MM.1S (cell line): Measurements from ENCODE around the gene INHBC.

Experiments
- DNase-seq: peaks from one replicate; pipeline ENCODE4 v3.0.0-alpha.2; 2015
- H2AFZ ChIP-seq: fragments of 300-600 bp; sonication (generic); 2 replicates; pipeline ENCODE4 v1.6.0; 2016; ENCODE audit warnings: antibody characterized with exemption, low read length
- H3F3A ChIP-seq: fragments of 300-600 bp; sonication (generic); 2 replicates; pipeline ENCODE4 v1.6.1; 2016; ENCODE audit warnings: mild to moderate bottlenecking, antibody characterized with exemption, low read length, moderate library complexity, mixed read lengths; ENCODE audit not compliant: insufficient read depth
- H3K27ac ChIP-seq: fragments of 300-600 bp; sonication (generic); 2 replicates; pipeline ENCODE4 v1.5.1; 2016; ENCODE audit warnings: mild to moderate bottlenecking, low read length
- H3K27me3 ChIP-seq: fragments of 300-600 bp; sonication (generic); replicated peaks from 2 replicates; pipeline ENCODE4 v1.6.0; 2016; ENCODE audit warnings: low read length; ENCODE audit not compliant: insufficient read depth
- H3K36me3 ChIP-seq: fragments of 300-600 bp; sonication (generic); replicated peaks from 2 replicates; pipeline ENCODE4 v1.6.1; 2016; ENCODE audit warnings: mild to moderate bottlenecking, low read length, mixed read lengths; ENCODE audit not compliant: insufficient read depth
- H3K4me1 ChIP-seq: fragments of 300-600 bp; sonication (generic); 2 replicates; pipeline ENCODE4 v1.6.1; 2016; ENCODE audit warnings: low read length, mixed read lengths
- H3K4me2 ChIP-seq: fragments of 300-600 bp; sonication (generic); 2 replicates; pipeline ENCODE4 v1.6.0; 2016; ENCODE audit warnings: low read depth, low read length
- H3K4me3 ChIP-seq: fragments of 300-600 bp; sonication (generic); 2 replicates; pipeline ENCODE4 v1.5.1; 2016; ENCODE audit warnings: low read length, mixed read lengths
- H3K79me2 ChIP-seq: fragments of 300-600 bp; sonication (generic); 2 replicates; pipeline ENCODE4 v1.6.1; 2016; ENCODE audit warnings: mixed run types, low read length, mixed read lengths
- H3K9ac ChIP-seq: fragments of 300-600 bp; sonication (generic); 2 replicates; pipeline ENCODE4 v1.6.1; 2016; ENCODE audit warnings: low read length, mixed read lengths
- H3K9me2 ChIP-seq: fragments of 300-600 bp; sonication (generic); replicated peaks from 2 replicates; pipeline ENCODE4 v1.6.1; 2016; ENCODE audit warnings: mild to moderate bottlenecking, low read length, mixed read lengths; ENCODE audit not compliant: insufficient read depth
- H3K9me3 ChIP-seq: fragments of 300-600 bp; sonication (generic); replicated peaks from 2 replicates; pipeline ENCODE4 v1.6.1; 2016; ENCODE audit warnings: mild to moderate bottlenecking, low read length, mixed read lengths; ENCODE audit not compliant: insufficient read depth
- H4K20me1 ChIP-seq: fragments of 300-600 bp; sonication (generic); 2 replicates; pipeline ENCODE4 v1.6.1; 2016; ENCODE audit warnings: mild to moderate bottlenecking, low read length, moderate library complexity, mixed read lengths; ENCODE audit not compliant: insufficient read depth
- CTCF ChIP-seq: fragments of 300-600 bp; sonication (generic); IDR thresholded peaks from 2 replicates; pipeline ENCODE4 v1.5.1; 2016; ENCODE audit warnings: antibody characterized with exemption, low read length, mixed read lengths
- EZH2 ChIP-seq: fragments of 300-600 bp; sonication (generic); optimal IDR thresholded peaks from 2 replicates; pipeline ENCODE3; 2017; ENCODE audit warnings: low read depth, mild to moderate bottlenecking, antibody characterized with exemption, low read length, mixed read lengths
- EZH2phosphoT487 ChIP-seq: fragments of 300-600 bp; sonication (generic); IDR thresholded peaks from 2 replicates; pipeline ENCODE4 v1.6.1; 2018; ENCODE audit warnings: antibody characterized with exemption, low read length

The INHBC gene

GRCh38 chr12:57476993-57477709 is 42.6 kb downstream of the INHBC start:
- no peaks in the 10 kb centered on the region for H3K27me3 ChIP-seq
- H4K20me1 ChIP-seq = no peaks in the 10 kb centered on the region
- H3K79me2 ChIP-seq = no peaks in the 10 kb centered on the region
- H3K4me2 ChIP-seq = no peak overlapping the region
- H3K9ac ChIP-seq = no peak overlapping the region
- peaks cover 8% of the 10 kb centered on the region; the same call in 1 of the 2 replicates for H3K4me1 ChIP-seq
- no peak overlapping the region for H2AFZ ChIP-seq
- H3K9me2 ChIP-seq = no peaks in the 10 kb centered on the region
- no peak for DNase-seq
- no peak for TF ChIP-seq CTCF
- TF ChIP-seq EZH2phosphoT487 = no peak
- TF ChIP-seq EZH2 = no peak
- H3K4me3 ChIP-seq = no peak overlapping the region
- H3K36me3 ChIP-seq = no peaks in the 10 kb centered on the region
- no peaks in the 10 kb centered on the region for H3K9me3 ChIP-seq
- H3K27ac ChIP-seq = no peak overlapping the region
- no peaks in the 10 kb centered on the region for H3F3A ChIP-seq

GRCh38 chr12:57477710-57478681 is 43.4 kb downstream of the INHBC start:
- no peaks in the 10 kb centered on the region for H4K20me1 ChIP-seq
- H3K9me2 ChIP-seq = no peaks in the 10 kb centered on the region
- H3K4me2 ChIP-seq = no peak overlapping the region
- no peaks in the 10 kb centered on the region for H3F3A ChIP-seq
- H3K27ac ChIP-seq = no peak overlapping the region
- H3K4me3 ChIP-seq = no peak overlapping the region
- H3K9ac ChIP-seq = no peak overlapping the region
- no peaks in the 10 kb centered on the region for H3K79me2 ChIP-seq
- H3K9me3 ChIP-seq = no peaks in the 10 kb centered on the region
- no peaks in the 10 kb centered on the region for H3K36me3 ChIP-seq
- H3K27me3 ChIP-seq = no peaks in the 10 kb centered on the region
- 0 out of 2 replicates have a peak overlapping the region, but pooled peaks have one; percentile 19 for H2AFZ ChIP-seq
- TF ChIP-seq CTCF = no peak
- no peak for TF ChIP-seq EZH2
- TF ChIP-seq EZH2phosphoT487 = no peak
- peaks cover 8% of the 10 kb centered on the region; the same call in 1 of the 2 replicates for H3K4me1 ChIP-seq
- no peak for DNase-seq

- Histone ChIP-seq H3K4me2 (no peak overlapping the region), H3K27ac (no peak overlapping the region), H3K9ac (no peak overlapping the region)
Measured at GRCh38 chr12:57479043-57479375, 44.4 kb downstream of the INHBC start.

More at GRCh38 chr12:57479043-57479375, 44.4 kb downstream of the INHBC start:
- no peaks in the 10 kb centered on the region for H3F3A ChIP-seq
- TF ChIP-seq CTCF = no peak
- TF ChIP-seq EZH2phosphoT487 = no peak
- TF ChIP-seq EZH2 = no peak
- H3K27me3 ChIP-seq = no peaks in the 10 kb centered on the region
- H3K4me3 ChIP-seq = no peak overlapping the region
- no peaks in the 10 kb centered on the region for H3K9me3 ChIP-seq
- H3K9me2 ChIP-seq = no peaks in the 10 kb centered on the region
- no peak for DNase-seq
- H3K4me1 ChIP-seq = peaks cover 8% of the 10 kb centered on the region; the same call in 1 of the 2 replicates
- H4K20me1 ChIP-seq = no peaks in the 10 kb centered on the region
- no peaks in the 10 kb centered on the region for H3K36me3 ChIP-seq
- H2AFZ ChIP-seq = no peak overlapping the region
- no peaks in the 10 kb centered on the region for H3K79me2 ChIP-seq
